Endothelial cell of umbilical vein (primary cell): Measurements from ENCODE around the gene ARPC1A.

Experiments
- EZH2 ChIP-seq: IDR thresholded peaks from 2 replicates; pipeline ENCODE4 v1.6.1; 2012; ENCODE audit warnings: borderline replicate concordance, low read depth, mild to moderate bottlenecking, moderate library complexity, low read length, inconsistent platforms; ENCODE audit not compliant: severe bottlenecking
- POLR2A ChIP-seq: IDR thresholded peaks from 2 replicates; pipeline ENCODE4 v1.6.1; 2012; ENCODE audit warnings: low read depth, mild to moderate bottlenecking, control low read depth, low read length
- TF ChIP-seq, protein P1 (sequence below), 2 donors: IDR thresholded peaks; 1 replicate in 1 of 2; 2 replicates in 1 of 2; pipeline ENCODE4 v1.5.1; 2011; ENCODE audit warnings: low read length in 2 of 2, mild to moderate bottlenecking in 2 of 2, moderate library complexity in 2 of 2, control low read depth in 1 of 2, inconsistent platforms in 1 of 2, low read depth in 1 of 2; ENCODE audit not compliant: insufficient read depth in 1 of 2; ENCODE audit errors: extremely low read depth in 1 of 2

DNA sequence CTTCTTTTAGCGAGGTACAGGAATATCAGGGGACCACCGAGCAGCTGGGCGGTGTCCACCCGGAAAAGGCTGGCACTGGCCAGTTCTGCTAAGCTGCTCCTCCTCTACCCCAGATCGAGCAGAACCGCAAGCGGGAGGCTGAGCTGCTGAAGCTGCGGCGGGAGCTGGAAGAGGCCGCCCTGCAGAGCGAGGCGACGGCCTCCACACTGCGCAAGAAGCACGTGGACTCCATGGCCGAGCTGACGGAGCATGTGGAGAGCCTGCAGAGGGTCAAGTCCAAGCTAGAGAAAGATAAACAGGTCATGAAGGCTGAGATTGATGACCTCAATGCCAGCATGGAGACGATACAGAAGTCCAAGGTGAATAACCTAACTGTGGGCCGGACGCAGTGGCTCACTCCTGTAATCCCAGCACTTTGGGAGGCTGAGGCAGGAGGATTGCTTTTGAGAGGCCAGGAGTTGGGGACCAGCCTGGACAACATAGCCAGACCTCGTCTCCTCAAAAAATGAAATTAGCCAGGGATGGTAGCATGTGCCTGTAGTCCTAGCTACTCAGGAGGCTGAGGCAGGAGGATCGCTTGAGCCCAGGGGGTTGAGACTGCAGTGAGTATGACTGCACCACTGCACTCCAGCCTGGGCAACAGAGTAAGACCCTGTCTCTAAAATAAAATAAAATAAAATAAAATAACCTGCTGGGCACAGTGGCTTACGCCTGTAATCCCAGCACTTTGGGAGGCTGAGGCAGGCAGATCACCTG is 37.7 kb upstream of the ARPC1A start:
- TF ChIP-seq, protein P1, sequence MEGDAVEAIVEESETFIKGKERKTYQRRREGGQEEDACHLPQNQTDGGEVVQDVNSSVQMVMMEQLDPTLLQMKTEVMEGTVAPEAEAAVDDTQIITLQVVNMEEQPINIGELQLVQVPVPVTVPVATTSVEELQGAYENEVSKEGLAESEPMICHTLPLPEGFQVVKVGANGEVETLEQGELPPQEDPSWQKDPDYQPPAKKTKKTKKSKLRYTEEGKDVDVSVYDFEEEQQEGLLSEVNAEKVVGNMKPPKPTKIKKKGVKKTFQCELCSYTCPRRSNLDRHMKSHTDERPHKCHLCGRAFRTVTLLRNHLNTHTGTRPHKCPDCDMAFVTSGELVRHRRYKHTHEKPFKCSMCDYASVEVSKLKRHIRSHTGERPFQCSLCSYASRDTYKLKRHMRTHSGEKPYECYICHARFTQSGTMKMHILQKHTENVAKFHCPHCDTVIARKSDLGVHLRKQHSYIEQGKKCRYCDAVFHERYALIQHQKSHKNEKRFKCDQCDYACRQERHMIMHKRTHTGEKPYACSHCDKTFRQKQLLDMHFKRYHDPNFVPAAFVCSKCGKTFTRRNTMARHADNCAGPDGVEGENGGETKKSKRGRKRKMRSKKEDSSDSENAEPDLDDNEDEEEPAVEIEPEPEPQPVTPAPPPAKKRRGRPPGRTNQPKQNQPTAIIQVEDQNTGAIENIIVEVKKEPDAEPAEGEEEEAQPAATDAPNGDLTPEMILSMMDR (IDR thresholded peaks at IDR 0.05; ENCODE audit: extremely low read depth in 1 of 2, insufficient read depth in 1 of 2, low read depth in 1 of 2, low read length in 2 of 2) = no peak
- no peak for TF ChIP-seq POLR2A
- TF ChIP-seq EZH2 = no peak
